Measurements from ENCODE around the gene CENPO.

The CENPO gene

DNA sequence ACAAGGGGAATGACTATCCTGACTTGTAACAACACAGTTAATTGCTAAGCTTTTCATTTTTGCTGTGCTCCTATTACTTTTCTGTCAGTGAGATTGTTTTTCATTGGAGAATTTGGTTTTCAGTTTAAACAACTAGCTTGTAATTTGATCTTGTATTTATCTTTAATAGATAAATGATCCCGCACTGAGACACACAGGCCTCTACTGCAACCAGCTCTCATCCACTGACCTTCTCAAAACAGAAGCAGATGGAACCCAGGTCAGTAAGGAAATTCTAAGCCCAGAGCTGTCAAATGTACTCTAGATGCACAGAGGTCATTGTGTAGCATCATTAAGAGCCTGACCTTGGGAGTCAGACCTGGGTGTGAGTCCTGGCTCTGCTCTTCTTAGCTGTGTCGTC, 30.7 kb upstream of the CENPO start:
- Histone ChIP-seq H3K9ac (ENCODE audit: low read depth in 1 of 2, low read length in 2 of 2) (no peak overlapping the region), H3K4me1 (ENCODE audit: control insufficient read depth in 1 of 2, insufficient read depth in 2 of 2, low read length in 2 of 2) (no peaks in the 10 kb centered on the region), H3K36me3 (ENCODE audit: control insufficient read depth in 1 of 2, insufficient read depth in 2 of 2, low read length in 2 of 2) (peaks cover 21 to 51% of the 10 kb centered on the region in 2 donors), H3K9me3 (ENCODE audit: control insufficient read depth in 1 of 2, low read length in 2 of 2) (no peaks in the 10 kb centered on the region), H3K4me3 (ENCODE audit: low read depth in 1 of 2, low read length in 2 of 2) (no peak overlapping the region), H3K27ac (ENCODE audit: low read depth, low read length) (no peak overlapping the region), H3K27me3 (ENCODE audit: control insufficient read depth in 1 of 2, insufficient read depth in 2 of 2, low read length in 2 of 2) (no peaks in the 10 kb centered on the region)

DNA sequence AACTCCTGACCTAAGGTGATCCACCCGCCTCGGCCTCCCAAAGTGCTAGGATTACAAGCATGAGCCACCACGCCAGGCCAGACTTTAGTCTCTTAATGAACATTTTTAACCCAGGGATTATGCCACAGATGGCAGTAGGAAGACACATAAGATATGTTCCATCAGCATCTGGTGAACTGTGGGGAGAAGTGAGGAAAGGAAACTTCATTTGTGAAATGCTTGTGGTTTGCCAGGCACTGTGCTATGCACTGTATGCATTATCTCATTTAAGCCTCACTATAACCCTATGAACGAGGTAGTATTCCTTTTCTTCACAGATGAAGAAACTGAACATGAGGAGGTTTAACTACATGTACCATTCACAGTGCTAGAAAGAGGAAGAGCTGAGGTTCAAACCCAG, 29.4 kb upstream of the CENPO start:
- no peaks in the 10 kb centered on the region for H3K27me3 ChIP-seq (ENCODE audit: control insufficient read depth in 1 of 2, insufficient read depth in 2 of 2, low read length in 2 of 2)
- H3K4me1 ChIP-seq (ENCODE audit: control insufficient read depth in 1 of 2, insufficient read depth in 2 of 2, low read length in 2 of 2) = no peaks in the 10 kb centered on the region
- no peak overlapping the region for H3K4me3 ChIP-seq (ENCODE audit: low read depth in 1 of 2, low read length in 2 of 2)
- no peak overlapping the region for H3K9ac ChIP-seq (ENCODE audit: low read depth in 1 of 2, low read length in 2 of 2)
- no peak overlapping the region for H3K27ac ChIP-seq (ENCODE audit: low read depth, low read length)
- H3K36me3 ChIP-seq (ENCODE audit: control insufficient read depth in 1 of 2, insufficient read depth in 2 of 2, low read length in 2 of 2) = peaks cover 20 to 43% of the 10 kb centered on the region in 2 donors
- no peaks in the 10 kb centered on the region for H3K9me3 ChIP-seq (ENCODE audit: control insufficient read depth in 1 of 2, low read length in 2 of 2)

DNA sequence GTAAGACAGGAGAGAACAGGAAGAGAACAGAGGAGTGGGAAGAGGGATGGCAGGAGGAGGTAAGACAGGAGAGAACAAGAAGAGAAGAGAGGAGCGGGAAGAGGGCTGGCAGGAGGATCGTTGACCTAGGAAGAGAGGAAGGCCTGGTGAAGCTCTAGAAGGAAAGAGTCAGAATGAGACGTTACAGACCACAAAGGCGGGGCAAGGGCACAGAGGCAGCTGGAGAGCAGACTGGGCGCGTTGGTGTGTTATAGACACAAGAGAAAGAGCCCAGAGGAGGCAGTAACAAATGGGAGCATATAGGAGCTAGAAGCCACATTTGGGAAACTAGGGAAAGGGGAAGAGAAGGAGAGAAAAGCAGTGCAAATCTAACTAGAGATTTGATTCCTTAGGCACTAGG, 26.6 kb upstream of the CENPO start:
- no peaks in the 10 kb centered on the region for H3K4me1 ChIP-seq (ENCODE audit: control insufficient read depth in 1 of 2, insufficient read depth in 2 of 2, low read length in 2 of 2)
- peaks cover 20 to 43% of the 10 kb centered on the region in 2 donors for H3K36me3 ChIP-seq (ENCODE audit: control insufficient read depth in 1 of 2, insufficient read depth in 2 of 2, low read length in 2 of 2)
- H3K9me3 ChIP-seq (ENCODE audit: control insufficient read depth in 1 of 2, low read length in 2 of 2) = no peaks in the 10 kb centered on the region
- H3K9ac ChIP-seq (ENCODE audit: low read depth in 1 of 2, low read length in 2 of 2) = no peak overlapping the region
- no peaks in the 10 kb centered on the region for H3K27me3 ChIP-seq (ENCODE audit: control insufficient read depth in 1 of 2, insufficient read depth in 2 of 2, low read length in 2 of 2)
- no peak overlapping the region for H3K27ac ChIP-seq (ENCODE audit: low read depth, low read length)
- H3K4me3 ChIP-seq (ENCODE audit: low read depth in 1 of 2, low read length in 2 of 2) = no peak overlapping the region

DNA sequence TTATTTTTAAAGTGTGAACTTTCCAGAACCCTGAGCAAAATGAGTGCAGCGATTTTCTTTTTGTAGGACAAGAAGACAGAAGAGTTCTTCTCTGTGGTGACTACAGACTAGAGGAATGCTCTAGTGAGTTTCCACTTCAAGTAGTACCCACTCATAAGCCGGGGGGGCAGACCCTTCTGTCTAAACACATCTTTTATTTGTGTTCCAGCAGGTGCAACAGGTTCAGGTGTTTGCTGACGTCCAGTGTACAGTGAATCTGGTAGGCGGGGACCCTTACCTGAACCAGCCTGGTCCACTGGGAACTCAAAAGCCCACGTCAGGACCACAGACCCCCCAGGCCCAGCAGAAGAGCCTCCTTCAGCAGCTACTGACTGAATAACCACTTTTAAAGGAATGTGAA, 25.2 kb upstream of the CENPO start:
- no peak overlapping the region for H3K4me3 ChIP-seq (ENCODE audit: low read depth in 1 of 2, low read length in 2 of 2)

DNA sequence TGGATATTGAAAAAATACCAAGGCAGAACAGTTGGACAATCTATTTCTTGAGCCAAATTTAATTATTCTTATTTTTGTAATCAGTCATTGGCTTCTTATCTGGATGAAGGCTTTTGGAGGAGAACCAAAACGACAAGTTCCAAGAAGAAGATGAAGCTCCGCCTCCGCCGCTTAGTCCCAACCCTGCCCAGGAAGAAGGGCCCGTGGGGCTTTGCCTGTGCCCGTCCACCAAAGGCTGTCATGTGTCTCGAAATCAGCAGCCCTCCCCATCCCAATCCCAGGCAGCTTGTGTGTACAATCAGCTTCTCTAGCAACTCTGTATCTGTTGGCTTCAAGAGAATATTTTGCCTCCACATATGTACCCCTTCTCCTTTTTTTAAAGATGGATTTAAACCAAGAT, 24.6 kb upstream of the CENPO start:
- Histone ChIP-seq H3K27ac (ENCODE audit: low read depth, low read length) (no peak overlapping the region), H3K36me3 (ENCODE audit: control insufficient read depth in 1 of 2, insufficient read depth in 2 of 2, low read length in 2 of 2) (peaks cover 14 to 29% of the 10 kb centered on the region in 2 donors), H3K4me3 (ENCODE audit: low read depth in 1 of 2, low read length in 2 of 2) (no peak overlapping the region), H3K9me3 (ENCODE audit: control insufficient read depth in 1 of 2, low read length in 2 of 2) (no peaks in the 10 kb centered on the region), H3K4me1 (ENCODE audit: control insufficient read depth in 1 of 2, insufficient read depth in 2 of 2, low read length in 2 of 2) (no peaks in the 10 kb centered on the region), H3K27me3 (ENCODE audit: control insufficient read depth in 1 of 2, insufficient read depth in 2 of 2, low read length in 2 of 2) (no peaks in the 10 kb centered on the region), H3K9ac (ENCODE audit: low read depth in 1 of 2, low read length in 2 of 2) (no peak overlapping the region)

More for the DNA sequence above, 25.2 kb upstream of the CENPO start:
- peaks cover 14 to 31% of the 10 kb centered on the region in 2 donors for H3K36me3 ChIP-seq (ENCODE audit: control insufficient read depth in 1 of 2, insufficient read depth in 2 of 2, low read length in 2 of 2)
- H3K27me3 ChIP-seq (ENCODE audit: control insufficient read depth in 1 of 2, insufficient read depth in 2 of 2, low read length in 2 of 2) = no peaks in the 10 kb centered on the region
- no peaks in the 10 kb centered on the region for H3K4me1 ChIP-seq (ENCODE audit: control insufficient read depth in 1 of 2, insufficient read depth in 2 of 2, low read length in 2 of 2)
- no peak overlapping the region for H3K9ac ChIP-seq (ENCODE audit: low read depth in 1 of 2, low read length in 2 of 2)
- no peak overlapping the region for H3K27ac ChIP-seq (ENCODE audit: low read depth, low read length)
- H3K9me3 ChIP-seq (ENCODE audit: control insufficient read depth in 1 of 2, low read length in 2 of 2) = no peaks in the 10 kb centered on the region

DNA sequence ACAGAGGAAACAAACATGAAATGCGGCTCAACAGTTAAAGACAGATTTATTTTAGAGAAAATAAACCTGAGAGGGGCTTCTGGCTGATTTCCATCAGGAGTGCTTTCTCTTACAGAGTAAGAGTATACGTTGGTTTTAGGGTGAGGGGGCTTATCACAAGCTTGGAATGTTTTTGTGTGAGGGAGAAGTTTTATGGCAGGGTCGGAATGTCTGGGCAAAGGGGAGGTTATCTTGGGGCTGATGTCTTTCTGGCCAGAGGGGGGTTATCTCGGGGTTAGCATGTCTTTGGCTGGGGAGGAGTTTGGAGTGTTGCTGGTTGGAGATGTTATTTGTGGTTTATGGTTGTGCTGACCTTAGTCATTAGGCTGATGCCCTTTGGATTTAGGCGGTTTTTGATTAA, 22.2 kb upstream of the CENPO start:
- no peak overlapping the region for H3K4me3 ChIP-seq (ENCODE audit: low read depth in 1 of 2, low read length in 2 of 2)
- H3K27ac ChIP-seq (ENCODE audit: low read depth, low read length) = no peak overlapping the region
- H3K9ac ChIP-seq (ENCODE audit: low read depth in 1 of 2, low read length in 2 of 2) = no peak overlapping the region
- no peaks in the 10 kb centered on the region for H3K4me1 ChIP-seq (ENCODE audit: control insufficient read depth in 1 of 2, insufficient read depth in 2 of 2, low read length in 2 of 2)
- H3K9me3 ChIP-seq (ENCODE audit: control insufficient read depth in 1 of 2, low read length in 2 of 2) = no peaks in the 10 kb centered on the region
- no peaks in the 10 kb centered on the region for H3K27me3 ChIP-seq (ENCODE audit: control insufficient read depth in 1 of 2, insufficient read depth in 2 of 2, low read length in 2 of 2)
- H3K36me3 ChIP-seq (ENCODE audit: control insufficient read depth in 1 of 2, insufficient read depth in 2 of 2, low read length in 2 of 2) = peaks cover 3 to 18% of the 10 kb centered on the region in 2 donors

DNA sequence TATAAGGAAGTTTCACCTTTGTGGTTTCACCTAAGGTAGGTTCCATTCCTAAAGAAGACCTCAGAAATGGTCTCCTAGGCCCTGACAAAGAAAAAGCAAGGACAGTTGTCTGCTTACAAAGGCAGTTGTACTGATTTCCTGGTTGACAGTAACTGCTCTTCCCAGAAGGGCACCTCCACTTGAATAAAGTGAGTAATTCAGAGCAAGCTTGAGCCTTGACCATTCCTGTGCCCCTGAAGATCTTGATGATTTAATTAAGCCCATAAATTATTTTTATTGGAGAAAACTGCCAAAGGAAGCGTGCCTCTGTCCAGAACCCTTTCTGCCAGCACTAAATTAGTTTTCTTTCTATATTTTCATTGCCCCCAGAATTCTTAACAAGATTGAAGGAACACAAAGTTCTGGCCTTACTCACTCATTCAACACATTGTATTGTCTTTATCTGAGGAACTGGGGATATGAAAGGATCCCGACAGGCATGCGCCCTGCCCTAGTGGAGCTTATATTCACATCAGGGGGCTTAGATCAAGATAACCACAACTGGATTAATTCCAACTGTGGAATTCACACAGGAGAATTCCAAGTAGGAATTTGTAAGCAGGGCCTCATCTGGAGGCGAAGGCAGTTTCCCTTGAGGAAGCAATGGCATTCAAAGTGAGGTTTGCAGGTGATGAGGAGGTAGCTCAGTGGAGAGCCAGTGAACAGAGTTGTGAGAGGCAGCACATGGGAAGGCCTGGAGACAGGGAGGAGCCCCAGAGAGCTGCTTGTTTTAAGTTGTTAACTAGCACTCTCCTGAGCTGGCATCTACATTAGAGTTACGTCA, 21.2 kb upstream of the CENPO start:
- Histone ChIP-seq H3K9me3 (ENCODE audit: control insufficient read depth in 1 of 2, low read length in 2 of 2) (no peaks in the 10 kb centered on the region), H3K4me3 (ENCODE audit: low read depth in 1 of 2, low read length in 2 of 2) (no peak overlapping the region), H3K9ac (ENCODE audit: low read depth in 1 of 2, low read length in 2 of 2) (no peak overlapping the region), H3K27me3 (ENCODE audit: control insufficient read depth in 1 of 2, insufficient read depth in 2 of 2, low read length in 2 of 2) (no peaks in the 10 kb centered on the region), H3K27ac (ENCODE audit: low read depth, low read length) (no peak overlapping the region), H3K4me1 (ENCODE audit: control insufficient read depth in 1 of 2, insufficient read depth in 2 of 2, low read length in 2 of 2) (no peaks in the 10 kb centered on the region), H3K36me3 (ENCODE audit: control insufficient read depth in 1 of 2, insufficient read depth in 2 of 2, low read length in 2 of 2) (peaks cover 3 to 13% of the 10 kb centered on the region in 2 donors)

DNA sequence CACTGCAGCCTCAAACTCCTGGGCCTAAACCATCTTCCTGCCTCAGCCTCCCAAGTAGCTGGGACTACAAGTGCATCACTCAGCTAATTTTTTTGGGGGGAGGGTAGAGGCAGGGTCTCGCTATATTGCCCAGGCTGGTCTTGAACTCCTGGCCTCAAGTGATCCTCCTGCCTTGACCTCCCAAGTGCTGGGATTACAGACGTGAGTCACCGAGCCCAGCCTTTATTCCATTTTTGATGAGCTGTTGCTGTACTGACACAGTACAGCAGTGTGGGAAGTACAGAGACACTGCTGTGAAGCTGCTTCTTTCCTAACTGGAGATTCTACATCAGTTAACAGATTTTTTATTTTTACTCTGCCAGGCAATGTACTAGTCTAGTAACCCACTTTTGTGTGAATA, 18.9 kb upstream of the CENPO start:
- Histone ChIP-seq H3K4me3 (ENCODE audit: low read depth in 1 of 2, low read length in 2 of 2) (no peak overlapping the region), H3K36me3 (ENCODE audit: control insufficient read depth in 1 of 2, insufficient read depth in 2 of 2, low read length in 2 of 2) (peaks cover 0 to 8% of the 10 kb centered on the region in 2 donors), H3K27ac (ENCODE audit: low read depth, low read length) (no peak overlapping the region), H3K9ac (ENCODE audit: low read depth in 1 of 2, low read length in 2 of 2) (no peak overlapping the region), H3K4me1 (ENCODE audit: control insufficient read depth in 1 of 2, insufficient read depth in 2 of 2, low read length in 2 of 2) (peaks cover 0 to 7% of the 10 kb centered on the region in 2 donors), H3K27me3 (ENCODE audit: control insufficient read depth in 1 of 2, insufficient read depth in 2 of 2, low read length in 2 of 2) (no peaks in the 10 kb centered on the region), H3K9me3 (ENCODE audit: control insufficient read depth in 1 of 2, low read length in 2 of 2) (no peaks in the 10 kb centered on the region)

DNA sequence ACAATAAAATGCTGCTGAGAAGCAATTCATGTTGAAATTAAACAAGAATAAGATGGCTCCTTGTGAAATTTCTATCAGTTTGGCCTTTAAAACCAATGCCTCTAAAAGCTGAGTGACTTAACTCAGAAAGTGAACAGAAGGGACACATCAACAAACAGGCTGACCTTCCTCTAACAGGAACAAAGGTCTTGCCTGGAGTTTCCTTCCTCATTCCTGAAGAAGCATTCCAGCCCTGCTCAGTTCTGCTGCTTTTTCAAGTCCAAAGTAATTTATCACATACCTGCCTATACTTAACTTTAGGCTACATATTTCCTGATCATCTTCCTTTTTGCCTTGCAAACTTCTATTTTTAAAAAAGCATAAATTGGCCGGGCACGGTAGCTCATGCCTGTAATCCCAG, 14.1 kb upstream of the CENPO start:
- H3K9me3 ChIP-seq (ENCODE audit: control insufficient read depth in 1 of 2, low read length in 2 of 2) = no peaks in the 10 kb centered on the region
- no peak overlapping the region for H3K27ac ChIP-seq (ENCODE audit: low read depth, low read length)
- H3K9ac ChIP-seq (ENCODE audit: low read depth in 1 of 2, low read length in 2 of 2) = no peak overlapping the region
- no peaks in the 10 kb centered on the region for H3K36me3 ChIP-seq (ENCODE audit: control insufficient read depth in 1 of 2, insufficient read depth in 2 of 2, low read length in 2 of 2)
- H3K27me3 ChIP-seq (ENCODE audit: control insufficient read depth in 1 of 2, insufficient read depth in 2 of 2, low read length in 2 of 2) = no peaks in the 10 kb centered on the region
- H3K4me3 ChIP-seq (ENCODE audit: low read depth in 1 of 2, low read length in 2 of 2) = no peak overlapping the region
- peaks cover 0 to 7% of the 10 kb centered on the region in 2 donors for H3K4me1 ChIP-seq (ENCODE audit: control insufficient read depth in 1 of 2, insufficient read depth in 2 of 2, low read length in 2 of 2)

DNA sequence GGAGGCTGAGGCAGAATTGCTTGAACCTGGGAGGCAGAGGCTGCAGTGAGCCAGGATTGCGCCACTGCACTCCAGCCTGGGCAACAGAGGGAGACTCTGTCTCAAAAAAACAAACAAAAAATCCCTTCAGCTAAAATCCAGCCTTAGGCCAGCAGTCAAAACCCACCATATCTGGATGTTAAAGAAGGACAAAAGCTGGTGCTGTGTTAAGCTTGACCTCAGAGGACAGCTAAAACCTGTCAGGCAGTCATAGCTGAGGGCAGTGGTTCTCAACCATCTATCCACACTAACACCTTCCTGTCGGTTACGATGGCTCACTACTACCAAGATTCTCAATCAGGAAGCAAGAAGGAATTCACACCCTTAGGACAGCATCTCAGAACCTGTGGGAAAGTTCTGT, 9.6 kb upstream of the CENPO start:
- H3K9me3 ChIP-seq (ENCODE audit: control insufficient read depth in 1 of 2, low read length in 2 of 2) = no peaks in the 10 kb centered on the region
- no peaks in the 10 kb centered on the region for H3K27me3 ChIP-seq (ENCODE audit: control insufficient read depth in 1 of 2, insufficient read depth in 2 of 2, low read length in 2 of 2)
- no peak overlapping the region for H3K27ac ChIP-seq (ENCODE audit: low read depth, low read length)
- no peak overlapping the region for H3K4me3 ChIP-seq (ENCODE audit: low read depth in 1 of 2, low read length in 2 of 2)
- peaks cover 0 to 7% of the 10 kb centered on the region in 2 donors for H3K4me1 ChIP-seq (ENCODE audit: control insufficient read depth in 1 of 2, insufficient read depth in 2 of 2, low read length in 2 of 2)
- no peak overlapping the region for H3K9ac ChIP-seq (ENCODE audit: low read depth in 1 of 2, low read length in 2 of 2)
- no peaks in the 10 kb centered on the region for H3K36me3 ChIP-seq (ENCODE audit: control insufficient read depth in 1 of 2, insufficient read depth in 2 of 2, low read length in 2 of 2)

All from duodenal mucosa (tissue), 2 donors.